ENCODE results near the gene TLR4.

Gene TLR4

DNA sequence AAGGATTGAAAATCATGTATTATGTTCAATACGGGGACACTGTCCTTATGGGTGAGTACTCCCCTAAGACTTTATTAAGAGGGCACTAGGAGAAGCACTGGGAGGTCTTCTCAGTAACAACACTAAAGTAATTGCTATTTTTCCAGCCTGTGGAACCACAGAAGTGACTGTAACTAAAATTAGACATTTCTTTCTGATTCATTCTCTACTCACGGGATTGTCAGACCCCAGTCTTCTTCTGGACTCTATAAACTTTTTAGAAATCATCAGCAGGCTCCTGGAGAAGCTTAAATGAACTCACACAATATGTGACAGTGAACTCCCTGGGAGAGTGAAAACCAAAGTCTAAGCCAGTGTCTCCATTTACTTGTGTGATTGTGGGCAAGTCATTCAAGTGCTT, 14.5 kb downstream of the TLR4 start:
- Histone ChIP-seq H3K27ac (ENCODE audit: poor library complexity, severe bottlenecking) (no peak overlapping the region), H3K27me3 (ENCODE audit: insufficient read depth, poor library complexity, severe bottlenecking) (no peaks in the 10 kb centered on the region), H3K9me3 (ENCODE audit: severe bottlenecking) (no peaks in the 10 kb centered on the region), H3K4me1 (ENCODE audit: insufficient read depth, poor library complexity, severe bottlenecking) (no peaks in the 10 kb centered on the region), H3K36me3 (ENCODE audit: low read depth) (no peaks in the 10 kb centered on the region), H3K4me3 (ENCODE audit: severe bottlenecking) (no peak overlapping the region)
- ATAC-seq (ENCODE audit: low read depth) (no peak), DNase-seq (ENCODE audit: low spot score) (no peak)
- no peak for TF ChIP-seq CTCF (IDR thresholded peaks at IDR 0.05; ENCODE audit: poor library complexity, severe bottlenecking)

- no peaks in the 10 kb centered on the region for H3K4me1 ChIP-seq (ENCODE audit: insufficient read depth, poor library complexity, severe bottlenecking)
Observed at GRCh38 chr9:117719161-117719920, 15.1 kb downstream of the TLR4 start.

GRCh38 chr9:117720066-117720465, 15.9 kb downstream of the TLR4 start:
- H3K27me3 ChIP-seq (ENCODE audit: insufficient read depth, poor library complexity, severe bottlenecking): no peaks in the 10 kb centered on the region
- no peaks in the 10 kb centered on the region for H3K9me3 ChIP-seq (ENCODE audit: severe bottlenecking)
- TF ChIP-seq CTCF (IDR thresholded peaks at IDR 0.05; ENCODE audit: poor library complexity, severe bottlenecking): no peak
- no peaks in the 10 kb centered on the region for H3K4me1 ChIP-seq (ENCODE audit: insufficient read depth, poor library complexity, severe bottlenecking)
- no peak overlapping the region for H3K27ac ChIP-seq (ENCODE audit: poor library complexity, severe bottlenecking)
- ATAC-seq (ENCODE audit: low read depth) (no peak), DNase-seq (ENCODE audit: low spot score) (no peak)
- no peak overlapping the region for H3K4me3 ChIP-seq (ENCODE audit: severe bottlenecking)
- no peaks in the 10 kb centered on the region for H3K36me3 ChIP-seq (ENCODE audit: low read depth)

More at GRCh38 chr9:117719161-117719920, 15.1 kb downstream of the TLR4 start:
- no peak for TF ChIP-seq CTCF (IDR thresholded peaks at IDR 0.05; ENCODE audit: poor library complexity, severe bottlenecking)
- no peak overlapping the region for H3K27ac ChIP-seq (ENCODE audit: poor library complexity, severe bottlenecking)
- H3K9me3 ChIP-seq (ENCODE audit: severe bottlenecking): no peaks in the 10 kb centered on the region
- no peaks in the 10 kb centered on the region for H3K36me3 ChIP-seq (ENCODE audit: low read depth)
- ATAC-seq (ENCODE audit: low read depth) (no peak), DNase-seq (ENCODE audit: low spot score) (no peak)
- no peaks in the 10 kb centered on the region for H3K27me3 ChIP-seq (ENCODE audit: insufficient read depth, poor library complexity, severe bottlenecking)
- no peak overlapping the region for H3K4me3 ChIP-seq (ENCODE audit: severe bottlenecking)

- Histone ChIP-seq H3K36me3 (ENCODE audit: low read depth) (no peaks in the 10 kb centered on the region), H3K27me3 (ENCODE audit: insufficient read depth, poor library complexity, severe bottlenecking) (no peaks in the 10 kb centered on the region), H3K4me1 (ENCODE audit: insufficient read depth, poor library complexity, severe bottlenecking) (no peaks in the 10 kb centered on the region), H3K27ac (ENCODE audit: poor library complexity, severe bottlenecking) (no peak overlapping the region), H3K4me3 (ENCODE audit: severe bottlenecking) (no peak overlapping the region), H3K9me3 (ENCODE audit: severe bottlenecking) (no peaks in the 10 kb centered on the region)
- DNase-seq (ENCODE audit: low spot score) (no peak), ATAC-seq (ENCODE audit: low read depth) (no peak)
- no peak for TF ChIP-seq CTCF (IDR thresholded peaks at IDR 0.05; ENCODE audit: poor library complexity, severe bottlenecking)
Observed at GRCh38 chr9:117720555-117720954, 16.4 kb downstream of the TLR4 start.

DNA sequence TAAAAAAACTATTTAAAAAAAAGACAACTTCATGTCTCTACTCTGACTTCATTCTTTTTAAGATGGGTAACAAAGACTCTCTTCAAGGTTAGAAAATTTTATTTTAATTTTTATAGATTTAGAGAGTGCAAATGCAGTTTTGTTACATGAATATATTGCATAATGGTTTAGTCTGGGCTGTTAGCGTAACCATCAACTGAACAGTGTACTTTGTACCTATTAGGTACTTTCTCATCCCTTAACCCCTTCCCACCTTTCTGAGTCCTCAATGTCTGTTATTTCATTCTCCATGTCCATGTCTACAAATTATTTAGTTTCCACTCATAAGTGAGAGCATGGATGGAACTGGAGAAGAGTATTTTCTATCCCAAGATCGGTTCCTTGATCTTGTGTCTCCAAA, 16.8 kb downstream of the TLR4 start:
- H3K27ac ChIP-seq (ENCODE audit: poor library complexity, severe bottlenecking): no peak overlapping the region
- H3K36me3 ChIP-seq (ENCODE audit: low read depth): no peaks in the 10 kb centered on the region
- no peaks in the 10 kb centered on the region for H3K27me3 ChIP-seq (ENCODE audit: insufficient read depth, poor library complexity, severe bottlenecking)
- no peaks in the 10 kb centered on the region for H3K4me1 ChIP-seq (ENCODE audit: insufficient read depth, poor library complexity, severe bottlenecking)
- DNase-seq (ENCODE audit: low spot score) (no peak), ATAC-seq (ENCODE audit: low read depth) (no peak)
- no peaks in the 10 kb centered on the region for H3K9me3 ChIP-seq (ENCODE audit: severe bottlenecking)
- TF ChIP-seq CTCF (IDR thresholded peaks at IDR 0.05; ENCODE audit: poor library complexity, severe bottlenecking): no peak
- H3K4me3 ChIP-seq (ENCODE audit: severe bottlenecking): no peak overlapping the region

Data from RWPE2 (cell line).